Neural cell (in vitro differentiated cells): ENCODE results near the gene PIBF1. TPM values are rescaled to one million over a fixed set of nuclear protein-coding genes. Genes with fewer than 3 reads are reported as not detected.

Experiments used
- H2AFZ ChIP-seq: fragments of 200-600, 300-800 bp; sonication (generic), shearing (Covaris generic); 2 replicates; pipeline ENCODE4 v1.6.0; 2014; ENCODE audit warnings: low read depth, mild to moderate bottlenecking, antibody characterized with exemption, low read length, moderate library complexity
- H3F3A ChIP-seq: fragments of 200-600 bp; shearing (Covaris generic); 2 replicates; pipeline ENCODE4 v1.6.1; 2016; ENCODE audit warnings: mild to moderate bottlenecking, moderate library complexity, mixed read lengths, antibody characterized with exemption, low read length; ENCODE audit not compliant: insufficient read depth, poor library complexity, severe bottlenecking
- H3K27ac ChIP-seq: fragments of 200-600, 300-800 bp; sonication (generic), shearing (Covaris generic); 2 replicates; pipeline ENCODE4 v1.5.1; 2014; ENCODE audit warnings: mild to moderate bottlenecking, low read length, moderate library complexity
- H3K27me3 ChIP-seq: fragments of 300-800, 200-600 bp; sonication (generic), shearing (Covaris generic); 2 replicates; pipeline ENCODE4 v1.6.0; 2014; ENCODE audit warnings: mild to moderate bottlenecking, low read depth, low read length, moderate library complexity; ENCODE audit not compliant: insufficient read depth
- H3K36me3 ChIP-seq: fragments of 300-800, 200-600 bp; sonication (generic), shearing (Covaris generic); 2 replicates; pipeline ENCODE4 v1.5.1; 2014; ENCODE audit warnings: mild to moderate bottlenecking, antibody characterized with exemption, low read length, moderate library complexity; ENCODE audit not compliant: insufficient read depth
- H3K4me2 ChIP-seq: fragments of 300-800, 200-600 bp; sonication (generic), shearing (Covaris generic); 2 replicates; pipeline ENCODE4 v1.6.0; 2014; ENCODE audit warnings: mild to moderate bottlenecking, low read length
- H3K4me3 ChIP-seq: fragments of 300-800, 200-600 bp; sonication (generic), shearing (Covaris generic); 2 replicates; pipeline ENCODE4 v1.5.1; 2014; ENCODE audit warnings: mild to moderate bottlenecking, low read length, moderate library complexity
- H3K79me2 ChIP-seq: fragments of 200-600 bp; shearing (Covaris generic); replicated peaks from 2 replicates; pipeline ENCODE4 v1.6.0; 2014; ENCODE audit warnings: mild to moderate bottlenecking, low read length, moderate library complexity; ENCODE audit not compliant: insufficient read depth
- H3K9ac ChIP-seq: fragments of 300-800, 200-600 bp; sonication (generic), shearing (Covaris generic); 2 replicates; pipeline ENCODE4 v1.6.1; 2016; ENCODE audit warnings: mild to moderate bottlenecking, low read length, mixed read lengths
- H3K9me2 ChIP-seq: fragments of 200-600 bp; shearing (Covaris generic); 2 replicates; pipeline ENCODE4 v1.6.1; 2016; ENCODE audit warnings: mild to moderate bottlenecking, low read length, mixed read lengths; ENCODE audit not compliant: insufficient read depth
- H3K9me3 ChIP-seq: fragments of 200-600, 300-800 bp; sonication (generic), shearing (Covaris generic); 2 replicates; pipeline ENCODE4 v1.6.1; 2016; ENCODE audit warnings: mild to moderate bottlenecking, mixed run types, low read length, moderate library complexity, mixed read lengths
- H4K20me1 ChIP-seq: fragments of 200-600 bp; shearing (Covaris generic); 2 replicates; pipeline ENCODE4 v1.6.1; 2016; ENCODE audit warnings: mild to moderate bottlenecking, mixed run types; ENCODE audit not compliant: insufficient read depth
- CTCF ChIP-seq: fragments of 450-650 bp; IDR thresholded peaks from 2 replicates; pipeline ENCODE4 v1.5.1; 2014; ENCODE audit warnings: antibody characterized with exemption, mild to moderate bottlenecking, moderate library complexity; ENCODE audit not compliant: poor library complexity, severe bottlenecking
- EP300 ChIP-seq: fragments of 450-650 bp; conservative IDR thresholded peaks from 2 replicates; pipeline ENCODE4 v1.6.1; 2014; ENCODE audit warnings: antibody characterized with exemption, mild to moderate bottlenecking, moderate library complexity; ENCODE audit not compliant: poor library complexity, severe bottlenecking
- EZH2 ChIP-seq: fragments of 200-600, 300-800 bp; shearing (Covaris generic), sonication (generic); IDR thresholded peaks from 2 replicates; pipeline ENCODE4 v1.6.1; 2014; ENCODE audit warnings: antibody characterized with exemption, low read length, borderline replicate concordance, mild to moderate bottlenecking; ENCODE audit not compliant: insufficient read depth, poor library complexity, severe bottlenecking
- MXI1 ChIP-seq: fragments of 450-650 bp; conservative IDR thresholded peaks from 2 replicates; pipeline ENCODE4 v1.6.1; 2014; ENCODE audit warnings: antibody characterized with exemption, mild to moderate bottlenecking; ENCODE audit not compliant: poor library complexity, severe bottlenecking
- POLR2AphosphoS5 ChIP-seq: IDR thresholded peaks from 2 replicates; pipeline ENCODE4 v1.6.1; 2012
- RAD21 ChIP-seq: fragments of 450-650 bp; conservative IDR thresholded peaks from 2 replicates; pipeline ENCODE4 v1.6.1; 2014; ENCODE audit warnings: antibody characterized with exemption, mild to moderate bottlenecking, moderate library complexity
- REST ChIP-seq: IDR thresholded peaks from 2 replicates; pipeline ENCODE4 v1.6.1; 2012; ENCODE audit warnings: borderline replicate concordance
- SMC3 ChIP-seq: fragments of 450-650 bp; conservative IDR thresholded peaks from 2 replicates; pipeline ENCODE4 v1.6.1; 2014; ENCODE audit warnings: antibody characterized with exemption, mild to moderate bottlenecking, moderate library complexity; ENCODE audit not compliant: poor library complexity
- TAF1 ChIP-seq: IDR thresholded peaks from 2 replicates; pipeline ENCODE4 v1.6.1; 2012; ENCODE audit warnings: low read depth
- polyA plus RNA-seq: library from polyadenylated mRNA; depleted of rRNA; stranded (reverse); fragments of >200 nt; gene quantifications from 2 replicates; pipeline ENCODE4 v1.2.3, GENCODE V29; 2014

The PIBF1 gene
- polyA plus RNA-seq, 1 donor from 2014 or later, result 42.4 TPM

- Histone ChIP-seq H3K27me3 (no peaks in the 10 kb centered on the region), H3K9me3 (no peaks in the 10 kb centered on the region), H3K4me2 (no peak overlapping the region), H3K27ac (no peak overlapping the region), H3F3A (no peaks in the 10 kb centered on the region), H4K20me1 (no peaks in the 10 kb centered on the region), H3K36me3 (no peaks in the 10 kb centered on the region), H2AFZ (no peak overlapping the region), H3K4me3 (no peak overlapping the region), H3K79me2 (no peaks in the 10 kb centered on the region), H3K9ac (no peak overlapping the region), H3K9me2 (no peaks in the 10 kb centered on the region)
- TF ChIP-seq RAD21 (no peak), TAF1 (no peak), CTCF (no peak)
These were observed 204.3 kb downstream of the PIBF1 start for GRCh38 chr13:72986197-72986596.

- Histone ChIP-seq H3K4me2 (no peak overlapping the region), H3K27ac (no peak overlapping the region), H3K79me2 (no peaks in the 10 kb centered on the region), H3K9me3 (no peaks in the 10 kb centered on the region), H3K4me3 (no peak overlapping the region), H3F3A (no peaks in the 10 kb centered on the region), H3K36me3 (no peaks in the 10 kb centered on the region), H3K27me3 (no peaks in the 10 kb centered on the region), H2AFZ (no peak overlapping the region), H3K9ac (no peak overlapping the region), H3K9me2 (no peaks in the 10 kb centered on the region), H4K20me1 (no peaks in the 10 kb centered on the region)
- no peak for TF ChIP-seq MXI1
- no peak for TF ChIP-seq CTCF
- no peak for TF ChIP-seq POLR2AphosphoS5
- TF ChIP-seq EP300, result no peak
- no peak for TF ChIP-seq RAD21
- no peak for TF ChIP-seq REST
- TF ChIP-seq EZH2, result no peak
- no peak for TF ChIP-seq TAF1
- no peak for TF ChIP-seq SMC3
These were observed 209.0 kb downstream of the PIBF1 start for GRCh38 chr13:72990953-72991352.
